Fibroblast of lung (primary cell): ENCODE measurements around the gene AMBRA1. TPM values are rescaled to one million over a fixed set of nuclear protein-coding genes. Genes with fewer than 3 reads are reported as not detected.

Experiments used
- DNase-seq, 2 donors: peaks; one replicate each; pipeline versions ENCODE4 v3.0.0 to v3.0.0-alpha.2; 2010; ENCODE audit warnings: low read depth in 2 of 2
- H2AFZ ChIP-seq: 2 replicates; pipeline ENCODE4 v1.5.1; 2012; ENCODE audit warnings: low read length, control low read depth, inconsistent platforms
- H3K27ac ChIP-seq: 2 replicates; pipeline ENCODE4 v1.5.1; 2011; ENCODE audit warnings: low read length, control low read depth; ENCODE audit not compliant: insufficient read depth
- H3K27me3 ChIP-seq: 2 replicates; pipeline ENCODE4 v1.5.1; 2011; ENCODE audit warnings: mild to moderate bottlenecking, low read length; ENCODE audit not compliant: control insufficient read depth, insufficient read depth
- H3K36me3 ChIP-seq: 2 replicates; pipeline ENCODE4 v1.5.1; 2011; ENCODE audit warnings: low read length; ENCODE audit not compliant: control insufficient read depth, insufficient read depth
- H3K4me1 ChIP-seq: 2 replicates; pipeline ENCODE4 v1.5.1; 2011; ENCODE audit warnings: low read length; ENCODE audit not compliant: control insufficient read depth, insufficient read depth; ENCODE audit errors: extremely low read depth
- H3K4me2 ChIP-seq: 2 replicates; pipeline ENCODE4 v1.5.1; 2011; ENCODE audit warnings: low read length, control low read depth; ENCODE audit not compliant: insufficient read depth; ENCODE audit errors: extremely low read depth
- H3K4me3 ChIP-seq, 4 experiments: fragments of 200-600 bp in 1 of 4; sonication (generic) in 1 of 4; replicated peaks in 1 of 4; 2 replicates each; pipeline ENCODE4 v1.5.1; 2011 to 2016; ENCODE audit warnings: low read length in 4 of 4, low read depth in 3 of 4, mild to moderate bottlenecking in 3 of 4, control low read depth in 2 of 4, inconsistent platforms in 1 of 4, mixed read lengths in 1 of 4; ENCODE audit not compliant: insufficient read depth in 1 of 4; ENCODE audit errors: control extremely low read depth in 1 of 4
- H3K79me2 ChIP-seq: 2 replicates; pipeline ENCODE4 v1.5.1; 2012; ENCODE audit warnings: mild to moderate bottlenecking, low read length, inconsistent platforms; ENCODE audit not compliant: control insufficient read depth, insufficient read depth
- H3K9ac ChIP-seq: 2 replicates; pipeline ENCODE4 v1.5.1; 2011; ENCODE audit warnings: mild to moderate bottlenecking, low read length, control low read depth; ENCODE audit not compliant: insufficient read depth
- H3K9me3 ChIP-seq: 2 replicates; pipeline ENCODE4 v1.5.1; 2012; ENCODE audit warnings: low read depth, low read length; ENCODE audit not compliant: control insufficient read depth, insufficient read depth
- H4K20me1 ChIP-seq: 2 replicates; pipeline ENCODE4 v1.5.1; 2011; ENCODE audit warnings: low read length; ENCODE audit not compliant: control insufficient read depth, insufficient read depth; ENCODE audit errors: extremely low read depth
- EZH2 ChIP-seq: IDR thresholded peaks from 2 replicates; pipeline ENCODE4 v1.5.1; 2012; ENCODE audit warnings: low read length, control low read depth, mild to moderate bottlenecking; ENCODE audit errors: missing control alignments
- polyA plus RNA-seq, 2 donors: library from polyadenylated mRNA; depleted of rRNA in 1 of 2; stranded (reverse) in 1 of 2; unstranded in 1 of 2; fragments of >200 nt; gene quantifications; 2 replicates each; pipeline ENCODE4 v1.2.1, GENCODE V29; 2011 to 2012; ENCODE audit warnings: missing spikeins in 1 of 2
- total RNA-seq: library from RNA; depleted of rRNA; stranded (reverse); fragments of >200 nt; gene quantifications from 2 replicates; pipeline ENCODE4 v1.2.1, GENCODE V29; 2014
- TF ChIP-seq, protein P1 (sequence below), 2 donors: IDR thresholded peaks in 1 of 2; conservative IDR thresholded peaks in 1 of 2; 1 replicate in 1 of 2; 2 replicates in 1 of 2; pipeline ENCODE4 v1.5.1; 2011 to 2012; ENCODE audit warnings: low read length in 2 of 2, control low read depth in 1 of 2, inconsistent platforms in 1 of 2, low read depth in 1 of 2, mild to moderate bottlenecking in 1 of 2

The AMBRA1 gene
- total and polyA plus RNA-seq, 2 donors (not counting 1 experiment from before 2014, with no cell fraction given): 8.3 to 23.3 TPM

- no peak for TF ChIP-seq EZH2
- TF ChIP-seq, protein P1, sequence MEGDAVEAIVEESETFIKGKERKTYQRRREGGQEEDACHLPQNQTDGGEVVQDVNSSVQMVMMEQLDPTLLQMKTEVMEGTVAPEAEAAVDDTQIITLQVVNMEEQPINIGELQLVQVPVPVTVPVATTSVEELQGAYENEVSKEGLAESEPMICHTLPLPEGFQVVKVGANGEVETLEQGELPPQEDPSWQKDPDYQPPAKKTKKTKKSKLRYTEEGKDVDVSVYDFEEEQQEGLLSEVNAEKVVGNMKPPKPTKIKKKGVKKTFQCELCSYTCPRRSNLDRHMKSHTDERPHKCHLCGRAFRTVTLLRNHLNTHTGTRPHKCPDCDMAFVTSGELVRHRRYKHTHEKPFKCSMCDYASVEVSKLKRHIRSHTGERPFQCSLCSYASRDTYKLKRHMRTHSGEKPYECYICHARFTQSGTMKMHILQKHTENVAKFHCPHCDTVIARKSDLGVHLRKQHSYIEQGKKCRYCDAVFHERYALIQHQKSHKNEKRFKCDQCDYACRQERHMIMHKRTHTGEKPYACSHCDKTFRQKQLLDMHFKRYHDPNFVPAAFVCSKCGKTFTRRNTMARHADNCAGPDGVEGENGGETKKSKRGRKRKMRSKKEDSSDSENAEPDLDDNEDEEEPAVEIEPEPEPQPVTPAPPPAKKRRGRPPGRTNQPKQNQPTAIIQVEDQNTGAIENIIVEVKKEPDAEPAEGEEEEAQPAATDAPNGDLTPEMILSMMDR (conservative IDR thresholded peaks at IDR 0.05 in 1 of 2, IDR thresholded peaks at IDR 0.05 in 1 of 2; ENCODE audit: low read depth in 1 of 2, low read length in 2 of 2): no peak
- Histone ChIP-seq H3K4me3 (no peak overlapping the region), H3K9ac (no peak overlapping the region), H4K20me1 (no peaks in the 10 kb centered on the region), H3K27me3 (no peaks in the 10 kb centered on the region), H3K9me3 (no peaks in the 10 kb centered on the region), H3K4me1 (peaks cover 5% of the 10 kb centered on the region), H3K27ac (no peak overlapping the region), H3K4me2 (no peak overlapping the region), H2AFZ (no peak overlapping the region), H3K79me2 (peaks cover 9% of the 10 kb centered on the region), H3K36me3 (no peaks in the 10 kb centered on the region)
- DNase-seq: no peak
These were observed 69.5 kb downstream of the AMBRA1 start for GRCh38 chr11:46524201-46524770.

GRCh38 chr11:46523290-46523689, 70.5 kb downstream of the AMBRA1 start:
- Histone ChIP-seq H3K9ac (no peak overlapping the region), H2AFZ (no peak overlapping the region), H3K4me2 (no peak overlapping the region), H3K4me3 (no peak overlapping the region), H3K36me3 (no peaks in the 10 kb centered on the region), H3K4me1 (peaks cover 5% of the 10 kb centered on the region), H3K79me2 (peaks cover 11% of the 10 kb centered on the region), H4K20me1 (no peaks in the 10 kb centered on the region), H3K9me3 (no peaks in the 10 kb centered on the region), H3K27ac (no peak overlapping the region), H3K27me3 (no peaks in the 10 kb centered on the region)
- TF ChIP-seq, protein P1 (conservative IDR thresholded peaks at IDR 0.05 in 1 of 2, IDR thresholded peaks at IDR 0.05 in 1 of 2; ENCODE audit: low read depth in 1 of 2, low read length in 2 of 2): no peak
- no peak for TF ChIP-seq EZH2
- no peak for DNase-seq

DNA sequence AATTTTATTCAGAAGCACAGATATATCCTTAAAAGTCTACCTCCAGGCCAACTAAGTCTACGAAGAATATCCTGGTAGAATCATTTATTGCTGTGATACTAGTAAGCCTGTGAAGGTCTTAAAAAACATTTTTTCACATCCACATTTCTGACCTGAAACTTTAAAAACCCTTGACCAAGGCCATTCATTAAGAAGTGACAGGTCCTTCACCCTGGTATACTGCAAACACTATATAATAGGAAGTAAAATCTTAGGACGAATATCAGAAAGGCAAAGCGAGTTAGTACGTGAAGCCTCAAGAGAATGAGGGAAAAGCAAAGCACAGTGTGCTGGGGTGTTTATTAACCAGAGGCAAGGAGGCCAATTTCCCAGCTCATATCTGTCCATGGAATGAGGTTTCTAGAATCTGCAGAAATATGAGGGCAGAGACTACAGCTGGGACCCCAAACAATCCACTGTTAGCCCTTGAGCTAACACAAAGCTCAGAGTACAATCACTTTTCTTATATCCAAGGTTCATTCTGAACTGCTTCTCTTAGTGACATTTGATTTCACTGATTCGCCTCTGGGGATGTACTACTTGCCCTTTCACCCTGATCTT, 71.0 kb downstream of the AMBRA1 start:
- H2AFZ ChIP-seq: no peak overlapping the region
- no peaks in the 10 kb centered on the region for H3K36me3 ChIP-seq
- no peak overlapping the region for H3K27ac ChIP-seq
- no peak overlapping the region for H3K4me3 ChIP-seq
- peaks cover 11% of the 10 kb centered on the region for H3K79me2 ChIP-seq
- TF ChIP-seq EZH2: no peak
- TF ChIP-seq, protein P1 (conservative IDR thresholded peaks at IDR 0.05 in 1 of 2, IDR thresholded peaks at IDR 0.05 in 1 of 2; ENCODE audit: low read depth in 1 of 2, low read length in 2 of 2): no peak
- no peaks in the 10 kb centered on the region for H4K20me1 ChIP-seq
- H3K9me3 ChIP-seq: no peaks in the 10 kb centered on the region
- H3K9ac ChIP-seq: no peak overlapping the region
- H3K4me1 ChIP-seq: peaks cover 5% of the 10 kb centered on the region
- no peak overlapping the region for H3K4me2 ChIP-seq
- no peak for DNase-seq
- no peaks in the 10 kb centered on the region for H3K27me3 ChIP-seq
